Measurements from ENCODE around the gene PARP8. TPM values are rescaled to one million over a fixed set of nuclear protein-coding genes. Genes with fewer than 3 reads are reported as not detected.
"Not testable (repeated sequence)": the region's sequence is repeated elsewhere in the genome, so short reads cannot be mapped to it uniquely, and the experiment has no call there.

Gene PARP8
- total RNA-seq, 1 experiment from 2014 or later: 6.3 TPM

GRCh38 chr5:50684721-50685120 lies 18.3 kb downstream of the PARP8 start:
- no peak for DNase-seq (ENCODE audit: low read depth)

- DNase-seq (ENCODE audit: low read depth): no peak
These were observed 21.1 kb downstream of the PARP8 start for GRCh38 chr5:50687548-50687947.

DNA sequence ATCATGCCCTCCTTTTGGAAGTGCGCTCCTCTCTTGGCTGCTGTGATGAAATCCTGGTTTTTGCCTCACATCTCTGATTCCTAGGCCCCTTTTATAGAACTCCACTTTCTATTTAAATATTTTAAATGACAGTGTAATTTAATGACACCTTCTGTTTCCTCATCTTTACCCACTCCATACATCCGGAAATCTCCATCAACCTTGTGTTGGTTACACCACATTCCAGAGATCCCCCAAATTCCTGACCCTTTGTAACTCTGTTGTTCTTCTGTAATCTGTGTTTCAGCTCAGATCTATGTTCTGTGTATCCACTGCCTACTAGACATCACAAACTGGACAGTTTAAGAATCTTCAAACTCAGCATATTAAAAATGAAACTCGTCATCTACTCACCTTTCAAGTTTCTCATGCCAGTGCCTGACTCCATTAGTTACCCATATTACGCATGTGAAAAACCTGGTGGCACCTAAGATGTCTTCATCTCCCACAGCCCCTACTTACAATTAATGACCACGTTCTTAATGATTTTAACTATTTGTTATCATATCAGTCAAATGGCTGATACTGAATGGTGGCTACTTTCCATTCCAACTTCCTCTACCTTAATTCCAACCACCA lies 25.1 kb downstream of the PARP8 start:
- DNase-seq (ENCODE audit: low read depth): no peak

DNA sequence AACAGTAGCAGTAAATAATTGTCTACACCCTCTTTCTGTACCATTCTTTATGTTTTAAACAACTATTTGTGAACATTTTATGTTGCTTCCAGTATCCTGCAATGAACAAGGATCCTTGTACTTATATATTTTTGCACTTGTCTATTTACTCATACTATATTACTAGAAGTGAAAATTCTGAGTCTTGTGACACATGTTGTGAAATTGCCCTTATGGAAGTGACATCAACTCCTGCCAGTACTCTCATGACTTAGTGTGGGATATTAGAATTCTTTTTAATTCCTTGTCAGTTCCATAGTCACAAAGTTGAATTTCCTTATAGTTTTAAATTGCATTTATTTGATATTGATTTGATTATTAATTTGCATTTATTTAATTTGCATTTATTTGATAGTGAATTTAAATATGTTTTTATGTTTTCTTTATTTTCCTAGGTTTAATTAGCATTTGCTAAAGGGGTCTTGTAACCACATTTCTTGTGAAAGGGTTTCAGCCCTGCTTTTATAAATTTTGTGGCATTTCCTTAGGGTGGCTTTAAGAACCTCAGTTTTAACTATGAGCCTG lies 27.7 kb downstream of the PARP8 start:
- no peak for DNase-seq (ENCODE audit: low read depth)

- DNase-seq (ENCODE audit: low read depth): not testable (repeated sequence)
These were observed 28.2 kb downstream of the PARP8 start for GRCh38 chr5:50694626-50695025.

DNA sequence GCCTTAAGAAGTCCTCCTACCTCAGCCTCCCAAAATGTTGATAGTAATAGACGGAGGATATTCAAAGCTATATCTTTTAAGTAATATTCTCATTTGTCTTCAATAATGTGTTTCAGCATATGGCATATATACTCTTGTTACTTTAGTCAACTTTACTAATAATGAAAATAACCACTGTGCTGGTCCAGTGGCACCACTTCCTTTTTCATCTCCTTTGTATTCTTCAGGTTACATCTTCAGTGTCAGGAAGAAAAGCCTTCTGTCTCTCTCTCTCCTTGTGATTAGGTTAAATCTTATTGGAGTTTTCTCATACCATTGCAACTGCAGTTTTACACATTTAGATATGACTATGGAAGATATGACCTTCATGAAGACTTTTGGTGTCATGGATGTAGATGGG lies 31.3 kb downstream of the PARP8 start:
- no peak for DNase-seq (ENCODE audit: low read depth)

DNA sequence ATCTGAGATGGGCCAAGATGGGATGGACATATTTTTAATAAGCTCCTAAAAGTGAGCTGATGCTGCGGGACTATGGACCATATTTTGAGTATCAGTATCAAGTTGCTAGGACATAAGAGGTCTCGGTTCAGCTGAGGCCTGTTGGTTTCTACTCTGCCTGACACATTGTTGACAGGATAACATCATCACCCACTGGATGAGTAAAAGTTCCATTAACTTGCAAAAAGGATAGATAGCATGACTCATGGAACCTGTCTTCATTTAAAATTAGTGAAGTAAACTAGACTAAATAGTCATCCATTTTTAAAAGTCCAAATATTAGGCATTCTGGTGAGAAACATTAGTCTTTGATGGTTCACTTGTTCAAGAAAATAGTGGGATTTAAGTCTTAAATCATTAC lies 33.3 kb downstream of the PARP8 start:
- DNase-seq (ENCODE audit: low read depth): peak; percentile 43

DNA sequence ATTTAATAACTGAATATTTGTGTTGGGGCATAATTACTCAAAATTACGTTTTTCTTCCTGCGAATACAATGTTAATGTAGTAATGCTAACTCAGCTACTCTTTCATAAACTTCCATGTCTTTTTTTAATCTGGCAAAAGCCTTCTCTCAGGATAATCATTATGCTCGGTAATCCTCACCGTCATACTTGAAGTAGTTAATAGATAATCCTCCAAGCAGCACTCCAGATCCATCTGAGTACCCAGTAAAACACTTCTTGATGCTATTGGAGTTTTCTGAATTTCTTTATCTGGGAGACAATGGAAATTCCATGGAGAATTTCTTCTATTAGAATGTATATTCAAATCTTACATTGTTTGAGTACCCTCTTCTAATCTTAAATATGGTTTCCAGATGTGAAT lies 34.3 kb downstream of the PARP8 start:
- no peak for DNase-seq (ENCODE audit: low read depth)

DNA sequence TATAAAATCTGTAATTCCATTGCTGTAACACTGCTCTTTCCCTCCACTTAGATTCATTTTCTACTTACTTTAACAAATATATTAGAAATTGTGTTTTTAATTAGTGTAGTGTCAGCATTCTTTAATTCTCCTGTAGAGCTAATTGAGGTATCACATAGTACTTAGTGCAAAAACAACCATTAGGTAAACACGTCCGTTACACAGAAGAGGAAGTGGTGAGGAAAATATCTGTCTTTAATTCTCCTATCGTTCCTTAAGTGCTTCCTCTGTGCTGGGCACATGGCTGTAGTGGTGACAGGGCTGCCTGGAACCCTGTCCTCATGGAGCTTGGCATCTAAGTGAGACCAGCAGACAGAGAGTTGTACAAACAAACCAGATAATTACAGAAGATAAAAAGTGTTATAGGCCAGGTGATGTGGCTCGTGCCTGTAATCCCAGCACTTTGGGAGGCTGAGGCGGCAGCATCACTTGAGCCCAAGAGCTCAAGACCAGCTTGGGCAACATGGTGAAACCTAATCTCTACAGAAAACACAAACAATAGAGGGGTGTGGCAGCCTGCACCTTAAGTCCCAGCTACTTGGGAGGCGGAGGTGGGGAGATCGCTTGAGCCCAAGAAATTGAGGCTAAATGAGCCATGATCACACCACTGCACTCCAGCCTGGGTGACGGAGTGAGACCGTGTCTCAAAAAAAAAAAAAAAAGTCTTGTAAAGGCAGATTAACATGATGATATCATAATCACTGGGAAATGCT lies 36.4 kb downstream of the PARP8 start:
- DNase-seq (ENCODE audit: low read depth): no peak

DNA sequence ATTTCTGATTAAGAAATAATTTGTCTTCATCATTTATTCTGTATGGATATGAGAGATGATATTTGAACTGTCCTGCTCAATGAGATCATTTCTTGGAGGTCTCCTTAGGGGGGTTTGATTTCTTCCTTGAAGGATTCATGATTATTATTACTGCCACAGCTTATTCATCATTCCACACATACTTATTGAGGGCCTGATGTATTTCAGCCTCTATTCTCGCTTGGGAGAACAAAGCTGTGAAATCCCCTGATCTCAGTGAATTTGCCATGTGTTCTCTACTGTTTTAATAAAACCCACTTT lies 36.9 kb downstream of the PARP8 start:
- no peak for DNase-seq (ENCODE audit: low read depth)

DNA sequence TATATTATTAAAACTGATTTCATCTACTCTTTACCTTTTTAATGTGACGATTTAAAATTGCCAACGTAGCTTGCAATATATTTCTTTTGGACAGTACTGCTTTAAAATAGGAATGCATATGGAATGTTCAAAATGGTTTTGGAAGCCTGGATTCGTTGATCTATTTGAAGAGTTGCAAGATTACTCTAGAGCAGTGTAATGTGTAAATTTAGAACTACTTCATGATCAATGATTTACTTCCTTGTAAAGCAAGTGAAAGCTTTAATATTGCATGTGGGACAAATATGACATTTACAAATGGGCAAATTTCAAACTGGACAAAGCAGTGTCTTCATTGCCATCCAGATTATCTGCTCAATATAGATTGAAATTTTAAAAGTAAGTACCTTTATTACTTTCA lies 38.3 kb downstream of the PARP8 start:
- no peak for DNase-seq (ENCODE audit: low read depth)

DNA sequence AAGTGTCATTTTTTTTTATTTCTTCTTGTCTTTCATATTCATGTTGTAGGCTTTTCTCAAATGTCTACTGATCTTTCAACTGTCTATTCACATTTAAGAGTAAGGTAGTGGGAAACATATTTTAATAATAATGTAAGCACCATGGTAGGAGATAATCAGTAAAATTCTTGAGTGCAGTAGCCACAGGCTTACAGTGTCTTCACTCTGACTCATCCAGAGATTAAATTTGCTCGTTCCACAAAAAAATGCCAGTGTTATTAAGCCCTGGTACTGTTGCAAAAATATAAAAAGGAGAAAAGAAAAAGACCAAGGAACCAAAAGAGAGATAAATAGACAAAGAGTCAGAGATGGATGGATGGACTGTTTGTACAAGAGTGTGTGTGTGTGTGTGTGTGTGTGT lies 43.0 kb downstream of the PARP8 start:
- DNase-seq (ENCODE audit: low read depth): peak; percentile 35

DNA sequence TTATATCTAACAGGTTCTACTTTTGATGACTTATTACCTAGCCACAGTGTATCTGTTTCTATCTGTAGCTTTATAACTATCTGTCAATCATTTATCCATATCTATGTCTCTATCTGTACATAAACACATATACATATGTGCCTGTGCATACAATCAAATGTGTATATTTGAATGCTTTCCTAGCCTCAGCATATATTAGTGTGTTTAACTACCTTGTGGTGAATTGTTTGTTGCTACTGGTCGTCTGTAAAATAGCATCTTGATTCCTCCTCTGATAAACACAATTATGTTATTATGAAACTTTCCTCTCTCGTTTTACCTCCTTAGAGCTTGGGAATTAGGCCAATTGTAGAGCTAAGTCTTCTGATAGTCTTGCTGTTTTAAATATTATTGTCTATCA lies 44.4 kb downstream of the PARP8 start:
- DNase-seq (ENCODE audit: low read depth): no peak

- DNase-seq (ENCODE audit: low read depth): peak; percentile 83
These were observed 44.8 kb downstream of the PARP8 start for GRCh38 chr5:50711280-50711679.

- DNase-seq (ENCODE audit: low read depth): no peak
These were observed 46.0 kb downstream of the PARP8 start for GRCh38 chr5:50712479-50712878.

GRCh38 chr5:50715001-50715400 lies 48.6 kb downstream of the PARP8 start:
- DNase-seq (ENCODE audit: low read depth): no peak

GRCh38 chr5:50716134-50716533 lies 49.7 kb downstream of the PARP8 start:
- DNase-seq (ENCODE audit: low read depth): no peak

DNA sequence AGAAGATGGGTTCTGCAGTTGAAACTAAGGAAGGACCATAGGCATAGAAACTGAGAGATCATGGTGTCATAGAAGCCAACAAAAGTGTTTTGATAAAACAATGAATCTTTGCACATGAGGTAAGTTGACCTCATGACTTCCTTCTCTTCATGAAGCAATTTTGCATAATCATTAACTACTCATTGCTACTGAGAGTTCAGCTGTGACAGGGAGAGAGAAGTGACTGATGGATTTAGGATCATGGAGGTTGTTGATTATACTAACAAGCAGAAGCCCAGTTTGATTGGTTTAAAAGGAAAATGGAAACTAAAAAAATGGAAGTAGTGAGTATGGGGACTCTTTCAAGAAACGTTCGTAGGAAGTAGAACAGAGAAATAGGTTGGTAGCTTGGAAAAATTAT lies 51.2 kb downstream of the PARP8 start:
- no peak for DNase-seq (ENCODE audit: low read depth)

DNA sequence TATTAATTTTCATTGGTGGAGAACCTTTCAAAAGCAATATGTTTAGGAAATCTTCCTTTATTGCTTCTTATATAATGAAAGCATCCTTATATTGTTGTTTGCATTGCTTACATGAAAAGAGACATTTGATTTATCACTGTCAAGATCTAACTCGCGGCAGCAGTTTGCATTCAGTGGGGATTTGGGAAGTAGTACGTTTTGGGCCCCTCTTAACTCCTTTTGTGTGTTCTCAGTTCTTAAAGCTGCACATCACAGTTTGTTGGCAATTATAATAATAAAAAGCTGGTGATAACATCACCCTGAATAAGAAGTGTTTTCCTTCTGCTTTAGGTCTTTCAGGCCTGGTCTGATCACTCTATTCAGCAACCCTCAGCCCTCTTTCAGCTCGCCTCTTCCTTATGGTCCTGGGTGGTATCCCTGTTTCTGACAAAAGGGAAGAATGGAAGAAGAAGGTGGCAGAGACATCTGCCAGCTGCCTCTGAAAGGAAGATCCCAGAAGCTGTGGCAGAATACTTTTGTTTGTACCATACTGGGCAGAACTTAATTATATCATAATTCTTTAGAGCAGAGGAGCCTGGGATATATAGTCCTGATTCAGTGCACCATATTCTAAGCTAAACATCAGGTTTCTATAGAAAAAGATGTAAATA lies 53.7 kb downstream of the PARP8 start:
- no peak for DNase-seq (ENCODE audit: low read depth)

DNA sequence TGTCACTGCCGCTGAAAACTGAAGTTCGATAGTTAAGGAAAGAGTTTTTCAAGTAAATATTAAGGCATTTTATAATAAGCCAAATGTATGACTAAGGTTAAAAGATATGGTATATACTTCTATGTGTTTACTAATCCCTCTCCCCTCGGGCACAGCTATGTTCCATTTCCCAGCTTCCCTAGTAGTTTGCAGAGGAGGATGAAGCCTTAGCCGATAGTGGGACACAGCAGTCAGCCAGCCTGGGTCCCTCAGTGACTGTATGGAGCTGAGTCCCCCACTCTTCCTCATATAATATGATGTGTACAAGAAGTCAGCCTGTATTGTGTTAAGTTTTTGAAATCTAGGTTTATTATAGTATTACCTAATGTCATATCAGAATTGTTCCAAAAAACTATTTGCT lies 55.8 kb downstream of the PARP8 start:
- no peak for DNase-seq (ENCODE audit: low read depth)

DNA sequence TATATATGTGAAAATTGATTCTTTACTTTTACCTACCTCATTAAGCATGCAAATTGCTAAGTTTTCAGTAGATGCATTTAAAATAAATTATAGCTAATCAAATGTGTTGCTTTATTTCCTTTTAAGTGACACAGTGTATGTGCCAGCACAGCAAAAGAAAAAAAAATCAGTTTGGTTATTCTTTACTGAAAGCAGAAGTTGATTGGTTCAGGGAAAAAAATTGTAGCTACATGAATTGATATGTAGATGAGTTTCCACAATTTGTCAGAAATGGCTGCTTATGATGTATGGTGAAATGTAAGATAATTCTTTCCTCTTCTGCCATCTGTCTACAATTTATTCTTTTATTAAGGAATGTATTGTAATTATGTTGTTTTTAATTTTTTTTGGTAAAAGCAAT lies 57.8 kb downstream of the PARP8 start:
- no peak for DNase-seq (ENCODE audit: low read depth)

- no peak for DNase-seq (ENCODE audit: low read depth)
These were observed 59.5 kb downstream of the PARP8 start for GRCh38 chr5:50725800-50726474.
